ENCODE results near the gene HK3.

The HK3 gene

GRCh38 chr5:176901260-176902101 is 2.3 kb upstream of the HK3 start:
- no peak for DNase-seq

- no peak for DNase-seq
Observed at GRCh38 chr5:176900780-176901204, 1.6 kb upstream of the HK3 start.

GRCh38 chr5:176899946-176900779 is 1.0 kb upstream of the HK3 start:
- DNase-seq: no peak

GRCh38 chr5:176897263-176897662 is 1.9 kb downstream of the HK3 start:
- DNase-seq: no peak

GRCh38 chr5:176895831-176896230 is 3.3 kb downstream of the HK3 start:
- DNase-seq: no peak

GRCh38 chr5:176894298-176894697 is 4.8 kb downstream of the HK3 start:
- DNase-seq: no peak

GRCh38 chr5:176892663-176893062 is 6.5 kb downstream of the HK3 start:
- no peak for DNase-seq

- no peak for DNase-seq
Observed at GRCh38 chr5:176891331-176891958, 7.7 kb downstream of the HK3 start.

- no peak for DNase-seq
Observed at GRCh38 chr5:176890455-176891330, 8.5 kb downstream of the HK3 start.

- no peak for DNase-seq
Observed at GRCh38 chr5:176889321-176890280, 9.5 kb downstream of the HK3 start.

GRCh38 chr5:176888865-176889165 is 10.3 kb downstream of the HK3 start:
- no peak for DNase-seq

GRCh38 chr5:176888016-176888864 is 10.9 kb downstream of the HK3 start:
- DNase-seq: no peak

- DNase-seq: no peak
Observed at GRCh38 chr5:176887252-176887849, 11.8 kb downstream of the HK3 start.

GRCh38 chr5:176886336-176887251 is 12.6 kb downstream of the HK3 start:
- no peak for DNase-seq

- no peak for DNase-seq
Observed at GRCh38 chr5:176884571-176884890, 14.6 kb downstream of the HK3 start.

- DNase-seq: no peak
Observed at GRCh38 chr5:176883700-176884570, 15.2 kb downstream of the HK3 start.

- no peak for DNase-seq
Observed at GRCh38 chr5:176882567-176882903, 16.6 kb downstream of the HK3 start.
